ENCODE data around the gene SORBS1. TPM values are rescaled to one million over a fixed set of nuclear protein-coding genes. Genes with fewer than 3 reads are reported as not detected.

SORBS1 gene
- total and polyA plus RNA-seq, 9 of the 15 experiments (the other 6 are each of a cell fraction or from before 2014, with no cell fraction given): 2.0 to 13.3 (median 6.5) TPM

DNA sequence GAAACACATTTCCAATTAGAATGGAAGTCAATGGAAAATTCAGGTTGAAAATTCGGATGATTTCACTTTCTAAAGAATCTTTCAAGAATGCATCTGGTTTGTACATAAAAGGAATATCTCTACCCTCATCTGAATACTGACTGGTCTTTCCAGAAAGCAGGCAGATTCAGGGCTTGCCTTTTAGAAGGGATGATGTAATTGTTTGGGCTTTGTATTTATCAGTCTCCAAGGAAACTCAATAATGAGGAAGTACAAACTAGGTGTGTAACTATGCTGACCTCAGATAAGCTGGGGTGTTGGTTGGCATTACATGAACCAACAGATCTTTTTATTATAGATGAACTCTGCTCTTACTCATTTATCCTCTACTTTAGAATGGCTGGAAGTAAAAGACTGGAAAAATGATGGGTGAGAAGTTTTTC is 294.5 kb downstream of the SORBS1 start (continued):
- TF ChIP-seq, protein P1, sequence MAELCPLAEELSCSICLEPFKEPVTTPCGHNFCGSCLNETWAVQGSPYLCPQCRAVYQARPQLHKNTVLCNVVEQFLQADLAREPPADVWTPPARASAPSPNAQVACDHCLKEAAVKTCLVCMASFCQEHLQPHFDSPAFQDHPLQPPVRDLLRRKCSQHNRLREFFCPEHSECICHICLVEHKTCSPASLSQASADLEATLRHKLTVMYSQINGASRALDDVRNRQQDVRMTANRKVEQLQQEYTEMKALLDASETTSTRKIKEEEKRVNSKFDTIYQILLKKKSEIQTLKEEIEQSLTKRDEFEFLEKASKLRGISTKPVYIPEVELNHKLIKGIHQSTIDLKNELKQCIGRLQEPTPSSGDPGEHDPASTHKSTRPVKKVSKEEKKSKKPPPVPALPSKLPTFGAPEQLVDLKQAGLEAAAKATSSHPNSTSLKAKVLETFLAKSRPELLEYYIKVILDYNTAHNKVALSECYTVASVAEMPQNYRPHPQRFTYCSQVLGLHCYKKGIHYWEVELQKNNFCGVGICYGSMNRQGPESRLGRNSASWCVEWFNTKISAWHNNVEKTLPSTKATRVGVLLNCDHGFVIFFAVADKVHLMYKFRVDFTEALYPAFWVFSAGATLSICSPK (IDR thresholded peaks at IDR 0.05; ENCODE audit: borderline replicate concordance): no peak
- TF ChIP-seq FIP1L1 (IDR thresholded peaks at IDR 0.05; ENCODE audit: low read depth, low read length, poor library complexity, severe bottlenecking) (no peak), EP400 (IDR thresholded peaks at IDR 0.05) (peak; percentile 59; the same call in 1 of the 2 replicates), RFX1 (IDR thresholded peaks at IDR 0.05) (peak; percentile 89), HNRNPL (IDR thresholded peaks at IDR 0.05; ENCODE audit: low read depth, low read length) (no peak), GATAD2B (IDR thresholded peaks at IDR 0.05; ENCODE audit: borderline replicate concordance) (peak; percentile 61; the same call in 1 of the 2 replicates), ZNF695 (CRISPR knock-in tag; IDR thresholded peaks at IDR 0.05) (no peak), PRMT5 (CRISPR knock-in tag; IDR thresholded peaks at IDR 0.05) (no peak), MEF2D (tag; conservative IDR thresholded peaks at IDR 0.05; ENCODE audit: low read depth) (0 out of 2 replicates have a peak, but pooled peaks have one; percentile 18), TRIM24 (IDR thresholded peaks at IDR 0.05) (peak in 1 of 2 experiments; percentile 49; a peak in 2 of 4 replicates), TCF3 (CRISPR knock-in tag; IDR thresholded peaks at IDR 0.05) (peak; percentile 68), ZNF274 (IDR thresholded peaks at IDR 0.05; ENCODE audit: borderline replicate concordance, low read depth, low read length) (no peak), ZNF212 (CRISPR knock-in tag; IDR thresholded peaks at IDR 0.05) (no peak), DNMT1 (IDR thresholded peaks at IDR 0.05) (no peak), ZNF121 (CRISPR knock-in tag; conservative IDR thresholded peaks at IDR 0.05) (no peak), ZNF143 (CRISPR knock-in tag; IDR thresholded peaks at IDR 0.05) (no peak), NFIX (CRISPR knock-in tag; IDR thresholded peaks at IDR 0.05; ENCODE audit: low read depth) (no peak), JUN (IDR thresholded peaks at IDR 0.05; ENCODE audit: borderline replicate concordance, low read depth, low read length) (peak; percentile 86), JUN (CRISPR knock-in tag; IDR thresholded peaks at IDR 0.05; ENCODE audit: borderline replicate concordance) (no peak), KAT2B (IDR thresholded peaks at IDR 0.05; ENCODE audit: low read depth, low read length) (no peak), BACH1 (tag; IDR thresholded peaks at IDR 0.05) (peak; percentile 76; the same call in 1 of the 2 replicates), EGR1 (conservative IDR thresholded peaks at IDR 0.05) (no peak), CTBP1 (IDR thresholded peaks at IDR 0.05; ENCODE audit: borderline replicate concordance) (peak; percentile 52; the same call in 1 of the 2 replicates), ZSCAN29 (IDR thresholded peaks at IDR 0.05) (no peak), POLR3G (IDR thresholded peaks at IDR 0.05; ENCODE audit: extremely low read depth, insufficient read length, insufficient replicate concordance) (no peak), ZNF445 (CRISPR knock-in tag; IDR thresholded peaks at IDR 0.05; ENCODE audit: low read depth) (no peak), BHLHE40 (IDR thresholded peaks at IDR 0.05; ENCODE audit: low read length) (no peak), MAFK (IDR thresholded peaks at IDR 0.05; ENCODE audit: low read length) (no peak), RBM39 (optimal IDR thresholded peaks at IDR 0.05; ENCODE audit: low read depth, low read length) (no peak), KDM2B (CRISPR knock-in tag; IDR thresholded peaks at IDR 0.05) (no peak)
- TF ChIP-seq, protein P2, sequence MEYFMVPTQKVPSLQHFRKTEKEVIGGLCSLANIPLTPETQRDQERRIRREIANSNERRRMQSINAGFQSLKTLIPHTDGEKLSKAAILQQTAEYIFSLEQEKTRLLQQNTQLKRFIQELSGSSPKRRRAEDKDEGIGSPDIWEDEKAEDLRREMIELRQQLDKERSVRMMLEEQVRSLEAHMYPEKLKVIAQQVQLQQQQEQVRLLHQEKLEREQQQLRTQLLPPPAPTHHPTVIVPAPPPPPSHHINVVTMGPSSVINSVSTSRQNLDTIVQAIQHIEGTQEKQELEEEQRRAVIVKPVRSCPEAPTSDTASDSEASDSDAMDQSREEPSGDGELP (CRISPR knock-in tag; IDR thresholded peaks at IDR 0.05; ENCODE audit: borderline replicate concordance): no peak
